GM12878 (cell line): ENCODE measurements around the gene LRP5.

Experiments
- CHD4 ChIP-seq: fragments of 200-600 bp; sonication (generic); IDR thresholded peaks from 2 replicates; pipeline ENCODE4 v1.6.1; 2016; ENCODE audit warnings: mild to moderate bottlenecking
- IKZF1 ChIP-seq: fragments of 450-650 bp; conservative IDR thresholded peaks from 2 replicates; pipeline ENCODE4 v1.6.1; 2017; ENCODE audit warnings: antibody characterized with exemption, mild to moderate bottlenecking
- TF ChIP-seq, protein P1 (sequence below): IDR thresholded peaks from 2 replicates; pipeline ENCODE4 v1.6.1; 2012; ENCODE audit warnings: mild to moderate bottlenecking, low read depth, low read length

DNA sequence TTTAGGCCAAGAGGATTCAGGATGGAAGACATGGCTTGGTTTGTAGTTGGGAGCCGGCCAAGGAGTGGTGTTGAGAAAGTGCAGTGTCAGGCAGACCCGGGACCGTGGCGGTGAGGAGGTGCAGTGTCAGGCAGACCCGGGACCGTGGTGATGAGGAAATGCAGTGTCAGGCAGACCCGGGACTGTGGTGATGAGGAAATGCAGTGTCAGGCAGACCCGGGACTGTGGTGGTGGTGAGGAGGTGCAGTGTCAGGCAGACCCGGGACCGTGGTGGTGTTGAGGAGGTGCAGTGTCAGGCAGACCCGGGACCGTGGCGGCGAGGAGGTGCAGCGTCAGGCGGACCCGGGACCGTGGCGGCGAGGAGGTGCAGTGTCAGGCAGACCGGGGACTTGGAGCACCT, 59.7 kb downstream of the LRP5 start:
- TF ChIP-seq CHD4 = no peak
- TF ChIP-seq, protein P1, sequence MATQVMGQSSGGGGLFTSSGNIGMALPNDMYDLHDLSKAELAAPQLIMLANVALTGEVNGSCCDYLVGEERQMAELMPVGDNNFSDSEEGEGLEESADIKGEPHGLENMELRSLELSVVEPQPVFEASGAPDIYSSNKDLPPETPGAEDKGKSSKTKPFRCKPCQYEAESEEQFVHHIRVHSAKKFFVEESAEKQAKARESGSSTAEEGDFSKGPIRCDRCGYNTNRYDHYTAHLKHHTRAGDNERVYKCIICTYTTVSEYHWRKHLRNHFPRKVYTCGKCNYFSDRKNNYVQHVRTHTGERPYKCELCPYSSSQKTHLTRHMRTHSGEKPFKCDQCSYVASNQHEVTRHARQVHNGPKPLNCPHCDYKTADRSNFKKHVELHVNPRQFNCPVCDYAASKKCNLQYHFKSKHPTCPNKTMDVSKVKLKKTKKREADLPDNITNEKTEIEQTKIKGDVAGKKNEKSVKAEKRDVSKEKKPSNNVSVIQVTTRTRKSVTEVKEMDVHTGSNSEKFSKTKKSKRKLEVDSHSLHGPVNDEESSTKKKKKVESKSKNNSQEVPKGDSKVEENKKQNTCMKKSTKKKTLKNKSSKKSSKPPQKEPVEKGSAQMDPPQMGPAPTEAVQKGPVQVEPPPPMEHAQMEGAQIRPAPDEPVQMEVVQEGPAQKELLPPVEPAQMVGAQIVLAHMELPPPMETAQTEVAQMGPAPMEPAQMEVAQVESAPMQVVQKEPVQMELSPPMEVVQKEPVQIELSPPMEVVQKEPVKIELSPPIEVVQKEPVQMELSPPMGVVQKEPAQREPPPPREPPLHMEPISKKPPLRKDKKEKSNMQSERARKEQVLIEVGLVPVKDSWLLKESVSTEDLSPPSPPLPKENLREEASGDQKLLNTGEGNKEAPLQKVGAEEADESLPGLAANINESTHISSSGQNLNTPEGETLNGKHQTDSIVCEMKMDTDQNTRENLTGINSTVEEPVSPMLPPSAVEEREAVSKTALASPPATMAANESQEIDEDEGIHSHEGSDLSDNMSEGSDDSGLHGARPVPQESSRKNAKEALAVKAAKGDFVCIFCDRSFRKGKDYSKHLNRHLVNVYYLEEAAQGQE = no peak
- no peak for TF ChIP-seq IKZF1
